HG03457 (cell line): Measurements from ENCODE around the gene ARRB1.
"Not testable (repeated sequence)": the region's sequence is repeated elsewhere in the genome, so short reads cannot be mapped to it uniquely, and the experiment has no call there.

ENCODE experiments used
- ATAC-seq: cut with Tn5 transposase; IDR thresholded peaks from one replicate; pipeline ENCODE4 v1.9.1; 2021; ENCODE audit warnings: moderate number of reproducible peaks; ENCODE audit not compliant: unreplicated experiment

The ARRB1 gene

GRCh38 chr11:75277991-75278790 is 73.3 kb downstream of the ARRB1 start:
- no peak for ATAC-seq

- ATAC-seq = no peak
Measured at GRCh38 chr11:75277211-75277805, 74.2 kb downstream of the ARRB1 start.

- no peak for ATAC-seq
Measured at GRCh38 chr11:75276686-75277085, 74.8 kb downstream of the ARRB1 start.

GRCh38 chr11:75276186-75276585 is 75.3 kb downstream of the ARRB1 start:
- ATAC-seq = no peak

- no peak for ATAC-seq
Measured at GRCh38 chr11:75275581-75275980, 75.9 kb downstream of the ARRB1 start.

GRCh38 chr11:75274716-75275115 is 76.7 kb downstream of the ARRB1 start:
- not testable (repeated sequence) for ATAC-seq

GRCh38 chr11:75273411-75274391 is 77.8 kb downstream of the ARRB1 start:
- ATAC-seq = no peak

GRCh38 chr11:75272821-75273301 is 78.6 kb downstream of the ARRB1 start:
- no peak for ATAC-seq

- no peak for ATAC-seq
Measured at GRCh38 chr11:75272391-75272790, 79.1 kb downstream of the ARRB1 start.

GRCh38 chr11:75271730-75272129 is 79.7 kb downstream of the ARRB1 start:
- ATAC-seq = no peak

GRCh38 chr11:75270896-75271418 is 80.5 kb downstream of the ARRB1 start:
- ATAC-seq = no peak

GRCh38 chr11:75269896-75270295 is 81.6 kb downstream of the ARRB1 start:
- ATAC-seq = no peak

- no peak for ATAC-seq
Measured at GRCh38 chr11:75269367-75269660, 82.1 kb downstream of the ARRB1 start.

GRCh38 chr11:75268626-75269366 is 82.7 kb downstream of the ARRB1 start:
- no peak for ATAC-seq

GRCh38 chr11:75267171-75267970 is 84.1 kb downstream of the ARRB1 start:
- ATAC-seq = no peak

GRCh38 chr11:75265851-75266531 is 85.5 kb downstream of the ARRB1 start:
- ATAC-seq = no peak

GRCh38 chr11:75264971-75265370 is 86.5 kb downstream of the ARRB1 start:
- no peak for ATAC-seq

- no peak for ATAC-seq
Measured at GRCh38 chr11:75264356-75264755, 87.1 kb downstream of the ARRB1 start.

- no peak for ATAC-seq
Measured at GRCh38 chr11:75263944-75264349, 87.5 kb downstream of the ARRB1 start.
